GM12878 (cell line): ENCODE data around the gene PPP4C. TPM values are rescaled to one million over a fixed set of nuclear protein-coding genes. Genes with fewer than 3 reads are reported as not detected.
"Not testable (repeated sequence)": the region's sequence is repeated elsewhere in the genome, so short reads cannot be mapped to it uniquely, and the experiment has no call there.

Source experiments
- ATAC-seq: fragments of 200-7000 bp; cut with Tn5 transposase; 3 replicates; pipeline ENCODE4 v1.9.1; 2020; ENCODE audit warnings: mild to moderate bottlenecking, moderate library complexity
- BruUV-seq: library from RNA; stranded (reverse); fragments of 400-500 nt; replicated peaks from 2 replicates; lab custom pipeline; 2021; lab: Mats Ljungman, UMichigan
- CTCF ChIA-PET: fragments of 300-600 bp; sonication (Branson Sonifier 250); formaldehyde crosslinking; extraction: SDS; loops from one replicate; lab custom pipeline; 2021; ENCODE audit warnings: inconsistent platforms; lab: Yijun Ruan, JAX
- POLR2A ChIA-PET: fragments of 350-600 bp; formaldehyde crosslinking; extraction: SDS; loops from one replicate; lab custom pipeline; 2021; ENCODE audit warnings: inconsistent platforms; lab: Charles Lee
- RAD21 ChIA-PET: fragments of 300-600 bp; sonication (Branson Sonifier 250); formaldehyde crosslinking; loops from one replicate; lab custom pipeline; 2023; ENCODE audit warnings: antibody characterized with exemption; ENCODE audit not compliant: unreplicated experiment; lab: Charles Lee
- SMC1A ChIA-PET: fragments of 300-600 bp; sonication (Branson Sonifier 250); formaldehyde crosslinking; loops from one replicate; lab custom pipeline; 2023; ENCODE audit not compliant: unreplicated experiment, uncharacterized antibody; lab: Charles Lee
- DNase-seq: peaks from one replicate; pipeline ENCODE4 v3.0.0-alpha.2; 2011; ENCODE audit warnings: low read depth, low spot score
- FAIRE-seq: peaks from 3 replicates; lab custom pipeline; 2011; peaks lifted over from hg19 to GRCh38; lab: Jason Lieb, UNC
- H2AFZ ChIP-seq: 2 replicates; pipeline ENCODE4 v1.6.0; 2011; ENCODE audit warnings: low read depth, low read length, control low read depth; ENCODE audit not compliant: control insufficient read depth
- H3K27ac ChIP-seq: 2 replicates; pipeline ENCODE4 v1.5.1; 2011; ENCODE audit warnings: control low read depth; ENCODE audit not compliant: control insufficient read depth, insufficient read depth
- H3K27me3 ChIP-seq, 2 experiments: replicated peaks in 1 of 2; 2 replicates each; pipeline versions ENCODE4 v1.6.0 to v1.6.1; 2011; ENCODE audit warnings: low read length in 1 of 2; ENCODE audit not compliant: control insufficient read depth in 2 of 2, insufficient read depth in 2 of 2
- H3K36me3 ChIP-seq, 2 experiments: 2 replicates each; pipeline ENCODE4 v1.5.1; 2011; ENCODE audit warnings: low read length in 1 of 2; ENCODE audit not compliant: control insufficient read depth in 2 of 2, insufficient read depth in 2 of 2
- H3K4me1 ChIP-seq: 2 replicates; pipeline ENCODE4 v1.6.1; 2011; ENCODE audit warnings: mild to moderate bottlenecking, low read length, moderate library complexity, mixed read lengths; ENCODE audit not compliant: control insufficient read depth, insufficient read depth
- H3K4me2 ChIP-seq: 2 replicates; pipeline ENCODE4 v1.6.0; 2011; ENCODE audit warnings: control low read depth; ENCODE audit not compliant: control insufficient read depth, insufficient read depth
- H3K4me3 ChIP-seq: fragments of 200-600 bp; sonication (generic); 2 replicates; pipeline ENCODE4 v1.5.1; 2016
- H3K79me2 ChIP-seq: 2 replicates; pipeline ENCODE4 v1.6.0; 2011; ENCODE audit warnings: low read length; ENCODE audit not compliant: control insufficient read depth, insufficient read depth
- H3K9ac ChIP-seq: 2 replicates; pipeline ENCODE4 v1.8.0; 2011; ENCODE audit warnings: low read length, control low read depth, mixed read lengths; ENCODE audit not compliant: control insufficient read depth, insufficient read depth
- H3K9me3 ChIP-seq: replicated peaks from 3 replicates; pipeline ENCODE4 v1.5.1; 2011; ENCODE audit warnings: mild to moderate bottlenecking, low read length; ENCODE audit not compliant: control insufficient read depth, insufficient read depth
- H4K20me1 ChIP-seq: 2 replicates; pipeline ENCODE4 v1.6.0; 2011; ENCODE audit not compliant: control insufficient read depth, insufficient read depth
- CEBPZ ChIP-seq: fragments of 150-350 bp; IDR thresholded peaks from 2 replicates; pipeline ENCODE4 v1.6.1; 2016; ENCODE audit warnings: low read depth, low read length
- HCFC1 ChIP-seq: fragments of 150-350 bp; IDR thresholded peaks from 2 replicates; pipeline ENCODE4 v1.6.1; 2014; ENCODE audit warnings: low read length
- PKNOX1 ChIP-seq: fragments of 450-650 bp; IDR thresholded peaks from 2 replicates; pipeline ENCODE4 v1.6.1; 2016; ENCODE audit warnings: mild to moderate bottlenecking
- SMAD1 ChIP-seq: fragments of 450-650 bp; IDR thresholded peaks from 2 replicates; pipeline ENCODE4 v1.6.1; 2018; ENCODE audit warnings: mild to moderate bottlenecking, low read depth; ENCODE audit not compliant: partially characterized antibody
- WGBS: methylation state at CpG from one replicate; pipeline ENCODE4 v1.1.6; 2016; ENCODE audit warnings: low lambda C conversion rate; ENCODE audit not compliant: insufficient replicate concordance, insufficient coverage; ENCODE audit errors: missing lambda C conversion rate; 5-methylcytosine and 5-hydroxymethylcytosine counted together
- in situ Hi-C: fragments of 300-500 bp; cut with MboI; formaldehyde crosslinking; loops from 9 replicates; pipeline ENCODE4 v1.14.3; 2018; ENCODE audit warnings: mixed read lengths
- intact Hi-C: fragments of 100-400 bp; cut with micrococcal nuclease; formaldehyde crosslinking; loops from one replicate; pipeline ENCODE4 v1.14.2; 2022; ENCODE audit not compliant: unreplicated experiment
- polyA plus RNA-seq, 11 experiments: library from polyadenylated mRNA; depleted of rRNA in 4 of 11; unstranded in 6 of 11; stranded (reverse) in 5 of 11; fragments of >200 nt; fragmentation: Nextera tagmentation in 4 of 11; fragmentation: Illumina TruSeq in 1 of 11; extraction: Ambion mirVana in 4 of 11; extraction: Trizol in 1 of 11; gene quantifications; 1 replicate in 1 of 11; 2 replicates in 10 of 11; pipeline versions ENCODE4 v1.2.1 to v1.2.3, GENCODE V29; 2011 to 2016; ENCODE audit warnings: inconsistent platforms in 2 of 11, missing spikeins in 2 of 11, low read depth in 1 of 11
- total RNA-seq, 4 experiments: library from RNA; depleted of rRNA in 3 of 4; stranded (reverse); fragments of >200 nt in 3 of 4; fragmentation: Illumina TruSeq in 1 of 4; extraction: Trizol in 1 of 4; gene quantifications; 2 replicates each; pipeline versions ENCODE4 v1.2.1 to v1.2.3, GENCODE V29; 2013 to 2021

The PPP4C gene
- total and polyA plus RNA-seq, 10 of the 15 experiments (the other 5 are each of a cell fraction or from before 2014, with no cell fraction given): 2.7 to 240 (median 124) TPM

- ChIA-PET CTCF (interaction anchor here (1.0 kb wide), 1 partner anchor 15 kb away, joined by 4 read pairs; no protein-coding TSS in a partner anchor), SMC1A (no interaction called here), POLR2A (interaction anchor here (1.0 kb wide), 1 partner anchor 17 kb away, joined by 3 read pairs; no protein-coding TSS in a partner anchor), RAD21 (interaction anchor here (1.1 kb wide), 1 partner anchor 40 kb away, joined by 3 read pairs; no protein-coding TSS in a partner anchor)
- no peak overlapping the region for H3K9ac ChIP-seq
- no peak for ATAC-seq
- no peak for FAIRE-seq
- peaks cover 3% of the 10 kb centered on the region; the same call in 1 of the 2 replicates for H3K4me1 ChIP-seq
- no TSS peak for BruUV-seq
- H3K4me3 ChIP-seq: no peak overlapping the region
- no peaks in the 10 kb centered on the region for H3K36me3 ChIP-seq
- H3K27me3 ChIP-seq: no peaks in the 10 kb centered on the region
- intact Hi-C loops (no loop called here), in situ Hi-C loops (no loop called here)
- no peaks in the 10 kb centered on the region for H3K9me3 ChIP-seq
- DNase-seq: no peak
- no peaks in the 10 kb centered on the region for H3K79me2 ChIP-seq
- TF ChIP-seq HCFC1 (no peak), PKNOX1 (peak; percentile 54; the same call in 1 of the 2 replicates), SMAD1 (no peak), CEBPZ (no peak)
- H2AFZ ChIP-seq: no peak overlapping the region
- H3K27ac ChIP-seq: no peak overlapping the region
- no peaks in the 10 kb centered on the region for H4K20me1 ChIP-seq
- 7% methylated on average over 5 of the region's 5 CpGs for WGBS
- no peak overlapping the region for H3K4me2 ChIP-seq
Observed at GRCh38 chr16:30040221-30040620, 35.6 kb upstream of the PPP4C start.

GRCh38 chr16:30040690-30041089 is 35.1 kb upstream of the PPP4C start:
- SMC1A ChIA-PET, H4K20me1 ChIP-seq, H3K36me3 ChIP-seq, H3K4me2 ChIP-seq, RAD21 ChIA-PET, H3K79me2 ChIP-seq, H3K4me3 ChIP-seq, H3K4me1 ChIP-seq, FAIRE-seq, intact Hi-C loops, H3K27me3 ChIP-seq, BruUV-seq, H3K9ac ChIP-seq, DNase-seq, in situ Hi-C loops, H3K9me3 ChIP-seq, H3K27ac ChIP-seq, ATAC-seq, H2AFZ ChIP-seq: not testable (repeated sequence)
- 18% methylated on average over 5 of the region's 5 CpGs for whole genome bisulfite sequencing
- ChIA-PET POLR2A (interaction anchor here (1.0 kb wide), 1 partner anchor 17 kb away, joined by 3 read pairs; no protein-coding TSS in a partner anchor), CTCF (interaction anchor here (1.1 to 4.5 kb wide), 2 partner anchors 15 to 51 kb away, joined by 4 to 24 read pairs; partner anchors contain the start of gene TBX6)
